ENCODE data around the gene GUCY2C. TPM values are rescaled to one million over a fixed set of nuclear protein-coding genes. Genes with fewer than 3 reads are reported as not detected.

Gene GUCY2C
- total RNA-seq, 1 experiment from 2014 or later = not detected

DNA sequence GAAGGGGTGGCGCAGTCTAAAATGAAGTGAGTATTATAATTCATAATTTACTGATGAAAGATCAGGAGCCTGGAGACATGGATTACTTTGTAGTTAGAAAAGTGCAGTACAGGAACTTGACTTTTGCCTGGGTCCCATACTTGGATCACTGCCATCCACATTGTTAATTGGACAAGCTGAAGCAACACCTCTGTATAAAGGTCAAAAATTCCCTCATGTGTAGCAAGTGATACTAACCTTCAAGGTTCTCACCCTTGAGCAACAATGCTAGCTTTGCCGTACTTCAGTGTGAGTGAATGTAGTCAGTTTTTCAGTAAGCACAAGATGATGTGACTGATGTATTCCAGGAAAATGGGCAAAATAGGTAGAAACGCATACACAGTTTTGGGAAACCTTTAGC is 84.1 kb downstream of the GUCY2C start:
- H3K36me3 ChIP-seq (ENCODE audit: low read depth, low read length) = no peaks in the 10 kb centered on the region
- H3K4me3 ChIP-seq (ENCODE audit: low read length) = no peak overlapping the region
- no peaks in the 10 kb centered on the region for H3K9me2 ChIP-seq (replicated peaks; ENCODE audit: low read length)
- ChIA-PET POLR2A (ENCODE audit: unreplicated experiment) (no interaction called here), CTCF (no interaction called here)
- H3K9ac ChIP-seq (ENCODE audit: low read length) = no peak overlapping the region
- intact Hi-C loops (cut with micrococcal nuclease) = no loop called here
- H3K27ac ChIP-seq (ENCODE audit: low read length) = no peak overlapping the region
- ATAC-seq = no peak
- H3K27me3 ChIP-seq (ENCODE audit: low read length) = no peaks in the 10 kb centered on the region
- H3K79me2 ChIP-seq (ENCODE audit: low read length) = no peaks in the 10 kb centered on the region
- no TSS peak for BruUV-seq (replicated peaks)
- TF ChIP-seq EZH2 (IDR thresholded peaks at IDR 0.05; ENCODE audit: low read length, unreplicated experiment) = no peak
- TF ChIP-seq EZH2phosphoT487 (IDR thresholded peaks at IDR 0.05; ENCODE audit: borderline replicate concordance, low read length) = no peak
- TF ChIP-seq, protein P1, sequence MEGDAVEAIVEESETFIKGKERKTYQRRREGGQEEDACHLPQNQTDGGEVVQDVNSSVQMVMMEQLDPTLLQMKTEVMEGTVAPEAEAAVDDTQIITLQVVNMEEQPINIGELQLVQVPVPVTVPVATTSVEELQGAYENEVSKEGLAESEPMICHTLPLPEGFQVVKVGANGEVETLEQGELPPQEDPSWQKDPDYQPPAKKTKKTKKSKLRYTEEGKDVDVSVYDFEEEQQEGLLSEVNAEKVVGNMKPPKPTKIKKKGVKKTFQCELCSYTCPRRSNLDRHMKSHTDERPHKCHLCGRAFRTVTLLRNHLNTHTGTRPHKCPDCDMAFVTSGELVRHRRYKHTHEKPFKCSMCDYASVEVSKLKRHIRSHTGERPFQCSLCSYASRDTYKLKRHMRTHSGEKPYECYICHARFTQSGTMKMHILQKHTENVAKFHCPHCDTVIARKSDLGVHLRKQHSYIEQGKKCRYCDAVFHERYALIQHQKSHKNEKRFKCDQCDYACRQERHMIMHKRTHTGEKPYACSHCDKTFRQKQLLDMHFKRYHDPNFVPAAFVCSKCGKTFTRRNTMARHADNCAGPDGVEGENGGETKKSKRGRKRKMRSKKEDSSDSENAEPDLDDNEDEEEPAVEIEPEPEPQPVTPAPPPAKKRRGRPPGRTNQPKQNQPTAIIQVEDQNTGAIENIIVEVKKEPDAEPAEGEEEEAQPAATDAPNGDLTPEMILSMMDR (conservative IDR thresholded peaks at IDR 0.05; ENCODE audit: low read depth, low read length) = no peak
- H3K4me2 ChIP-seq (ENCODE audit: low read length) = no peak overlapping the region
- no peak for DNase-seq
- H3K9me3 ChIP-seq (ENCODE audit: low read length) = no peaks in the 10 kb centered on the region
- no peaks in the 10 kb centered on the region for H4K20me1 ChIP-seq (ENCODE audit: low read length)
- no peaks in the 10 kb centered on the region for H3K4me1 ChIP-seq (ENCODE audit: insufficient read depth, low read length)
- no peaks in the 10 kb centered on the region for H3F3A ChIP-seq (ENCODE audit: low read length, unreplicated experiment)
- no peak overlapping the region for H2AFZ ChIP-seq (ENCODE audit: low read length)

DNA sequence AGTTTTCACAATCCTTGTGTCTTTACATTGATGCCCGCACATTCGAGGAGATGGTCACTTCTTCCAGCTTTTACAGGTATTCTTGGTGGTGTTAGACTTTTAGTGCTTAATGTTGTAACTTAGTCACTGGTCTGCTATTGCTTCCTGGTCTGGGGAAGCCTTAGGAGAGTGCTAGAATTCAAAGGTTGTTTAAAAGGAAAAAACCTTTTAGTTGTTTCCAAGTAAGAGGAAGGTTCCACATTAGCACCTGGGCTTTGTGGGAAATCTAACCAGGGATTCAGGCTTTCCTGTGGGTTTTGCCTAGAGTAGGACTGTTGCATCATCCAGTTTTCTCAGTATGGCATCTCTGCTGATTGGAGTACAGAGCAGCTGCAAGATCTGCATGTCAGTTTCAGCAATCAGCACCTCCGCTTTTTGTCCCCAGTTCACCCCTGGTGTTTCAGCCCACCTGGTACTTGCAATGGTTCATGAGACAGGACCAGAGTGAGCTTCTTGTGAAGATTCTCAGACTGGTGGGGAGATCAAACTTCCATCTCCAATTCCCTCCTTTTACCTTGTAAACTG is 84.7 kb downstream of the GUCY2C start:
- TF ChIP-seq, protein P1 (conservative IDR thresholded peaks at IDR 0.05; ENCODE audit: low read depth, low read length) = no peak
- TF ChIP-seq EZH2 (IDR thresholded peaks at IDR 0.05; ENCODE audit: low read length, unreplicated experiment) (no peak), EZH2phosphoT487 (IDR thresholded peaks at IDR 0.05; ENCODE audit: borderline replicate concordance, low read length) (no peak)
- Histone ChIP-seq H3K27me3 (ENCODE audit: low read length) (no peaks in the 10 kb centered on the region), H3F3A (ENCODE audit: low read length, unreplicated experiment) (no peaks in the 10 kb centered on the region), H3K36me3 (ENCODE audit: low read depth, low read length) (no peaks in the 10 kb centered on the region), H3K79me2 (ENCODE audit: low read length) (no peaks in the 10 kb centered on the region), H3K4me1 (ENCODE audit: insufficient read depth, low read length) (no peaks in the 10 kb centered on the region), H3K4me2 (ENCODE audit: low read length) (no peak overlapping the region), H3K9me3 (ENCODE audit: low read length) (no peaks in the 10 kb centered on the region), H4K20me1 (ENCODE audit: low read length) (no peaks in the 10 kb centered on the region), H3K27ac (ENCODE audit: low read length) (no peak overlapping the region), H3K9me2 (replicated peaks; ENCODE audit: low read length) (no peaks in the 10 kb centered on the region), H3K9ac (ENCODE audit: low read length) (no peak overlapping the region), H2AFZ (ENCODE audit: low read length) (no peak overlapping the region), H3K4me3 (ENCODE audit: low read length) (no peak overlapping the region)
- ChIA-PET POLR2A (ENCODE audit: unreplicated experiment) (no interaction called here), CTCF (no interaction called here)
- BruUV-seq (replicated peaks) = no TSS peak
- intact Hi-C loops (cut with micrococcal nuclease) = no loop called here
- DNase-seq (no peak), ATAC-seq (no peak)

DNA sequence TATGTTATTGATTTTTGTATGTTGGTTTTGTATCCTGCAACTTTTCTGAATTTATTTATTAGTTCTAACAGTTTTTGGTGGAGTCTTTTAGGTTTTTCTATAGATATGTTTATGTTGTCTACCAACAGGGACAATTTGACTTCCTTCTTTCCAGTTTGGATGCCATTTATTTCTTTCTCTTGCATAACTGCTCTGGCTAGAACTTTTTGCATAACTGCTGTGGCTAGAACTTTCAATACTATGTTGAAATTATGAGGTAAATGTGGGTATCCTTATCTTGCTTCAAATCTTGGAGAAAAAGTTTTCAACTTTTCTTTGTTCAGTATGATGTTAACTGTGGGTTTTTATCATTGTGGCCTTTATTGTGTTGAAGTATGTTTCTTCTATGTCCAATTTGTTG is 88.8 kb downstream of the GUCY2C start:
- no peak for ATAC-seq
- H3K36me3 ChIP-seq (ENCODE audit: low read depth, low read length) = no peaks in the 10 kb centered on the region
- DNase-seq = no peak
- intact Hi-C loops (cut with micrococcal nuclease) = no loop called here
- H3K4me2 ChIP-seq (ENCODE audit: low read length) = no peak overlapping the region
- H3K27ac ChIP-seq (ENCODE audit: low read length) = no peak overlapping the region
- H3K79me2 ChIP-seq (ENCODE audit: low read length) = no peaks in the 10 kb centered on the region
- ChIA-PET CTCF (no interaction called here), POLR2A (ENCODE audit: unreplicated experiment) (no interaction called here)
- no peak overlapping the region for H2AFZ ChIP-seq (ENCODE audit: low read length)
- H3F3A ChIP-seq (ENCODE audit: low read length, unreplicated experiment) = no peaks in the 10 kb centered on the region
- H4K20me1 ChIP-seq (ENCODE audit: low read length) = no peaks in the 10 kb centered on the region
- no peak for TF ChIP-seq EZH2phosphoT487 (IDR thresholded peaks at IDR 0.05; ENCODE audit: borderline replicate concordance, low read length)
- no peak for TF ChIP-seq EZH2 (IDR thresholded peaks at IDR 0.05; ENCODE audit: low read length, unreplicated experiment)
- TF ChIP-seq, protein P1 (conservative IDR thresholded peaks at IDR 0.05; ENCODE audit: low read depth, low read length) = no peak
- no peaks in the 10 kb centered on the region for H3K4me1 ChIP-seq (ENCODE audit: insufficient read depth, low read length)
- H3K4me3 ChIP-seq (ENCODE audit: low read length) = no peak overlapping the region
- no peaks in the 10 kb centered on the region for H3K9me2 ChIP-seq (replicated peaks; ENCODE audit: low read length)
- no peaks in the 10 kb centered on the region for H3K27me3 ChIP-seq (ENCODE audit: low read length)
- no TSS peak for BruUV-seq (replicated peaks)
- H3K9me3 ChIP-seq (ENCODE audit: low read length) = 0 out of 2 replicates have a peak, but pooled peaks cover 5% of the 10 kb centered on the region
- H3K9ac ChIP-seq (ENCODE audit: low read length) = no peak overlapping the region
